Left forelimb (tissue), 1 donor: ENCODE results near the gene PANX1.

Experiments
- DNase-seq: peaks from one replicate; pipeline ENCODE4 v3.0.0-alpha.2; 2018; ENCODE audit warnings: low spot score

Gene PANX1

GRCh38 chr11:94185416-94186084 is 56.9 kb downstream of the PANX1 start:
- no peak for DNase-seq

DNA sequence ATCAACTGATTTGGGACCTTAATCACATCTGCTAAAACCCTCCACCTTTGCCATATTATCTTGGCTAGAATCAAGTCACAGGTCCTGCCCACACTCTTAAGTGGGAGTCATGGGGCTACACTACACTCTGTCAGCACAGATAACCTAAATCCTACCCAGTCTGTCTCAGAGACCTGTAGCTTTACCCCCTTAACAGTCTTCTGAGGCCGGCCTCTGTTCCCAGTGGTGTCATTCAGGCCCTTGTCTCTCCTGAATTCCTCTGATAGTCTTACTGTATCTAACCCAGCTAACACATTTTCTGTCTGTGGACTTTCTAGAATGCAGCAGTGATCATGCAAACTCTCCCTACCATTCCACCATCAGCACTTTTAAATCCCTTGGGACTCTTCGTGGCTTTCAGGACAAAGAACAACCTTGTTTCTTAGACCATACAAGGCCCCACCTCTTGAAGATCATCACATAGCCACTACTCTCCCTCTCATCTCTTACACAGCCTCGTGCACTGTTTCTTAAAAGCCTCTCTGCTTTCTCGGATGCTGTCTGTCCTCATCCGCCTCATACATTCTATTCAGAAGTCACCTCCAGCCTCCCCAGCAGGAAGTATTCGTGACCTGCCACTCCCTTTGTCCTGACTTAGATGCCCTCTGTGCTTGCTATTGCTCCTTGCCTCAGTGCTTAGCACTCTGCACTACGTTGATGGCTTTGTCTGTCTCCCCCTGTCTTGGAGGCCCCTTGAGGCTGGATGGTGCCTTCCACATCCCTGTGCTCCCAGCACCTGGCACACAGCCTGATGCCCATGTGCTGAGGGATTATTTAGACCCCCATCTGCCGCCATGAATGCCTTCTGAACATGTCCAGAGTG is 57.9 kb downstream of the PANX1 start:
- no peak for DNase-seq

GRCh38 chr11:94193288-94193687 is 64.6 kb downstream of the PANX1 start:
- DNase-seq: no peak

GRCh38 chr11:94194712-94195111 is 66.1 kb downstream of the PANX1 start:
- no peak for DNase-seq

DNA sequence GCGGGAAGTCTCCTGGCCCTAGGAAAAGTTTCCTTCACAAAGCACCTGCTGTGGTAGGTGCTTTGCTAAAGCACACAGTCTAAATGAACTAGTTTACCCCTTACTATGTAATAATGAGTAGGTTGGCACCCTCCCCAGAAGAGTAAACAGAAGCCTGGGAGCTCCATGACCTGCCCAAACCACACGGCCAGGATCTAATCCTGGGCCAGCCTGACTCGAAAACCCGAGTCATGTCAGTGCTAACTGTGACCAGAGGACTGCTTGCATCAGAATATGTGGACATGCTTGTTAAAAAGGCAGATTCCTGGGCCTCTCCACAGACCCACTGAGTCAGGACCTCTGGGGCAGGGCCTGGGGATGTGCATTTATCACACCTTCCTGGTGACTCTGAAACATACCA is 67.7 kb downstream of the PANX1 start:
- no peak for DNase-seq

DNA sequence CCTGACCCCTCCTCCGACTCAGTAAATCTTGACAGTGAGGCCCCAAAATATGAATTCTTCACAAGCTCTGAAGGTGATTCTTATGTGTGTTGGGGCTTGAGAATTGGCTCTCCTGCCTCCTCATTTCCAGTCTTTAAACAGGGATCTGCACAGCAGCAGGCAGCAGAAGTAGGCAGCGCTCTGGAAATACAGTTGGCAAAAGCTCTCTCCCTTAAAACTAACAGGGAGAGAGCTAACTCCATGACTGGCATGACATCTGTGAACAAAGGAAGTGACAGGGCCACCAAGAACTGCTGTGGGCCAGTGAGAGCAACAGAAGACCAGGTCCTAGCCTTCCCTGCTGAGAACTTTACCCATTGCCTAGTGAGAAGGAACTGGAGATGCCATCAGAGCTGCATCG is 70.1 kb downstream of the PANX1 start:
- DNase-seq: no peak

DNA sequence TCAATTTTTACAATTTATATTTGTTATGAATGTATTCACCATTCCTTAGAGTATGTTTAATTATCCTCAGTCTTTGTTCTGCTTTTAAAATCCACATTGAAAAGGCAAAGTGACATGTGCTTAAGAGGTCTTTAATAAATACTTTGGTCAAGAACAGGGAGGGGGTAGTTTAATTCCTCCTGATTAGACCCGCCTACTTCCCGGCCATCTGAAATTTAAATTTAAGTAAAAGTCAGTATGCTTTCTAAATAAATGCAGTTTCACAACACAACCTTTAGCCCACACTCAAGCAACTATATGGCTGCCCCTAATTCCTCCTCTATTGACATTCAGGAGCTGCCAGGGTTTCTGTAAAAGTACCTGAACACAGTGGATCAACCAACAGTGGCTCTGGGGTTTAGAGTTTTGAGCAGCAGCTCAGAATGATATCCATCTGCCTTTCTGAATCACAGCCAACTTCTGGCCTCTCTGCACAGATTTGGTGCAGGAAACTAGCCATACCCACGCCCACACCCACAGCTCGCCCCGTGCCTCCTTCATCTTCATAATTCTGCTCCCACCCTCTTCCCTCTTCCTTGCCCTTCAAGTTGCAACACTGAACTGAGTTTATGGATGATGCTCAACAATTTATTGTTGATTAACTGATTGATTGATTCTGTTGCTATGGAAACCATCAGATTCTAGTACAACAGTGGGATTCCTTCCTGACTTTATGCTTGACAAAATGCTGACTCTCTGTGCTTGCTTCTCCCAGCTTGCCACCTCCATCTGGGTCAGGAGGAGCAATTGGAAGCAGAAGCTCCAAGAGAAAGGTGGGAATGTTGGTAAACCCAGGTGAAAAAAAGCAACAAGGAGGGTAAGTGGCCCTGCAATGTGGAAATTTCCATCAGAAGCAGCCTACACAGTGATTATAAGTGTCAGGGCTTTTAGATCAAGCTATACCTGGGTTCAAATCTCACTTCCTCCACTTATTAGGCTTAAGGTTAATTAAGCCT is 70.8 kb downstream of the PANX1 start:
- no peak for DNase-seq

- DNase-seq: no peak
Observed at GRCh38 chr11:94201004-94201465, 72.4 kb downstream of the PANX1 start.

GRCh38 chr11:94203070-94203469 is 74.4 kb downstream of the PANX1 start:
- no peak for DNase-seq

GRCh38 chr11:94211261-94211830 is 82.7 kb downstream of the PANX1 start:
- DNase-seq: no peak

DNA sequence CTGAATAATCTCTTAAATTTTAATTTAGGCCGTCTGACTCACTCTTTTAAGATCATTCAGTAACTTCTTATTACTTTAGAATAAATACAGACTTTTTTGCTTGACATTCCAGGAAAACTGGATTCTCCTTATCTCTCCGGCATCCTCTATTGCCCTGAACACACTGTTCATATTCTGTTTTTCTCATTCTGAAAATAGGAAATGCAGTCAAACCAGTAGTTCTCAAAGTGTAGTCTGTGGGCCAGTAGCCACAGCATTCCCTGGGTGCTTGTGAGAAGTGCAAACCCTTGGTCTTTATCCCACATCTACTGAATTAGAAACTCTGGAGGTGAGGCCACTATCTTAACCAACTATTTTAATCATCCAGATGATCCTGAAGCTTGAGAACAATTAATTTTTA is 84.3 kb downstream of the PANX1 start:
- DNase-seq: no peak

DNA sequence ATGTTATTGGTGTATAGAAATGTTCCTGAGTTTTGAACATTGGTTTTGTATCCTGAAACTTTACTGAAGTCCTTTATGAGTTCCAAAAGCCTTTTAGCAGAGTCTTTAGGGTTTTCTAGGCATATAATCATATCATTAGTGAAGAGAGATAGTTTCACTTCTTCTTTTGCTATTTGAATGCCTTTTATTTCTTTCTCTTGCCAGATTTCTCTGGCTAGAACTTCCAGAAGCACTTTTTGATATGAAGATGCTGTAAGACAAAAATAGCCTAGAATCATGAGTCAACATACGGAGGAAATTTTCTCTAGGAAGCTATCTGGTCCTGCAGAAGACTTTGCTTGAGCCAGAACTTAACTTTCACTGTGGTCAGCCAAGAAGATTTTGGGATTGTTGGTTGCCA is 89.1 kb downstream of the PANX1 start:
- DNase-seq: no peak

DNA sequence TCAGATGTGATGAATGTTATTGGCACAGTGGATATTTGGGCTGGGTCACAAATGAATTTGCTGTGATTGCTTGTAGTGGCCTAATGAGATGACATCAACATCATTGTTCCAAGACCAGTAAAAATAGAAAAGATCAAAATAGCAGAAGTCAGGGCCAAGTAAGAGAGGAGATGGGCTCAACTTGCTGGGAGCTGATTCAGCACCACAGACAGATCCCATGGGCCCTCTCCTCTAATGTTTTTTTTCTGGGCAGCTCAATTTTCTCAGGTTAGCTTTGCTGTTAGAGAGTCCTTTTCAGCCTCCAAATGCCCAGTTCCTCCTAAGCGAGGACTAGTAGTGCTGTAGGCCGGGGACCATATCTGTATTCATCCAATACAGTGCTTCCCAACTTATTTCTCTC is 89.7 kb downstream of the PANX1 start:
- DNase-seq: no peak

- DNase-seq: no peak
Observed at GRCh38 chr11:94219771-94220170, 91.1 kb downstream of the PANX1 start.

- DNase-seq: no peak
Observed at GRCh38 chr11:94224078-94224477, 95.4 kb downstream of the PANX1 start.
